Immature natural killer cell (primary cell): ENCODE data around the gene ABHD6. TPM values are rescaled to one million over a fixed set of nuclear protein-coding genes. Genes with fewer than 3 reads are reported as not detected.

Experiments
- DNase-seq, 3 donors: peaks; one replicate each; pipeline ENCODE4 v3.0.0; 2022; ENCODE audit warnings: mixed read lengths in 1 of 3
- H3K27ac Mint-ChIP-seq, 6 donors: one replicate each; pipeline ENCODE4 v1.8.0; 2020; ENCODE audit warnings: mixed read lengths in 6 of 6, mild to moderate bottlenecking in 5 of 6, inconsistent platforms in 4 of 6, moderate library complexity in 3 of 6
- H3K27me3 Mint-ChIP-seq, 3 donors: one replicate each; pipeline ENCODE4 v1.8.0; 2020 to 2021; ENCODE audit warnings: low read depth in 3 of 3, mild to moderate bottlenecking in 3 of 3, mixed read lengths in 3 of 3, moderate library complexity in 3 of 3, inconsistent platforms in 1 of 3
- H3K36me3 Mint-ChIP-seq, 3 donors: one replicate each; pipeline ENCODE4 v1.8.0; 2020; ENCODE audit warnings: mixed read lengths in 3 of 3, inconsistent platforms in 2 of 3, mild to moderate bottlenecking in 2 of 3
- H3K4me1 Mint-ChIP-seq, 2 donors: one replicate each; pipeline ENCODE4 v1.8.0; 2020; ENCODE audit warnings: inconsistent platforms in 2 of 2, mild to moderate bottlenecking in 2 of 2, mixed read lengths in 2 of 2, moderate library complexity in 1 of 2
- H3K4me3 Mint-ChIP-seq, 5 donors: one replicate each; pipeline ENCODE4 v1.8.0; 2020; ENCODE audit warnings: mild to moderate bottlenecking in 5 of 5, mixed read lengths in 5 of 5, inconsistent platforms in 3 of 5, moderate library complexity in 3 of 5
- H3K9me3 Mint-ChIP-seq, 6 donors: one replicate each; pipeline ENCODE4 v1.8.0; 2020; ENCODE audit warnings: mild to moderate bottlenecking in 6 of 6, mixed read lengths in 6 of 6, inconsistent platforms in 4 of 6, moderate library complexity in 3 of 6
- polyA plus RNA-seq, 3 donors: library from polyadenylated mRNA; unstranded; fragments of 300-500 nt; fragmentation: Illumina TruSeq; gene quantifications; one replicate each; pipeline ENCODE4 v1.2.3, GENCODE V29; 2021

Gene ABHD6, protein sequence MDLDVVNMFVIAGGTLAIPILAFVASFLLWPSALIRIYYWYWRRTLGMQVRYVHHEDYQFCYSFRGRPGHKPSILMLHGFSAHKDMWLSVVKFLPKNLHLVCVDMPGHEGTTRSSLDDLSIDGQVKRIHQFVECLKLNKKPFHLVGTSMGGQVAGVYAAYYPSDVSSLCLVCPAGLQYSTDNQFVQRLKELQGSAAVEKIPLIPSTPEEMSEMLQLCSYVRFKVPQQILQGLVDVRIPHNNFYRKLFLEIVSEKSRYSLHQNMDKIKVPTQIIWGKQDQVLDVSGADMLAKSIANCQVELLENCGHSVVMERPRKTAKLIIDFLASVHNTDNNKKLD
- polyA plus RNA-seq = 1 to 10 TPM; 8.5 to 8.7 (median 8.6) TPM

- no peaks in the 10 kb centered on the region for H3K9me3 Mint-ChIP-seq
- peaks cover 13 to 16% of the 10 kb centered on the region in 2 donors for H3K4me1 Mint-ChIP-seq
- peak within 1 kb of the TSS; percentile 71 to 88 (median 82) for H3K27ac Mint-ChIP-seq
- peak; percentile 85 to 87 (median 86) for DNase-seq
- H3K4me3 Mint-ChIP-seq = peak within 1 kb of the TSS; percentile 87 to 95 (median 92)
- H3K27me3 Mint-ChIP-seq = peaks cover 9 to 14% (median 13%) of the 10 kb centered on the region in 3 donors
- no peaks in the 10 kb centered on the region for H3K36me3 Mint-ChIP-seq
Measured at GRCh38 chr3:58237238-58237940, at the start of gene ABHD6. Gene ABHD6, plus strand, starts transcription at chr3:58237792. Its CDS starts 18,795 bp downstream, at chr3:58256587.

DNA sequence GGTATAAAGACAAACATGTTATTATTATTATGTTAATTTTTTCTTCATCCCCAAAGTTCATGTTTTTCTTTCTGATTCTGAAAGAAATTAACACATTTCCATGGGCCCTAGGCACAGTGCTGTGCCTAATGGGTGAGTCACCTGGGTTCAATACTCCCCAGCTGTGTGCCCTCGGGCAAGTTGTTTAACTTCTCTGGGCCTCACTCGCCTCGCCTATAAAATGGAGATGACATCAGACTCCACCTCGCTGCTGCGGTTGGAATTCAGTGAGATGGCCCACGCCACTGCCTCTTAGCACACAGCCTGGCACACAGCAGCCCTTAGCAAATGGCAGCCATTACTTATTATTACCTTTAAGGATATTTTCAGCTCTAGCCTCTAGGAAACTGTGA lies 49.4 kb upstream of the ABHD6 start:
- Mint-ChIP-seq H3K4me3 (no peak overlapping the region), H3K9me3 (no peaks in the 10 kb centered on the region), H3K27ac (no peak overlapping the region), H3K27me3 (peaks cover 0 to 2% (median 0%) of the 10 kb centered on the region in 3 donors), H3K36me3 (no peaks in the 10 kb centered on the region), H3K4me1 (no peaks in the 10 kb centered on the region)
- no peak for DNase-seq

- Mint-ChIP-seq H3K27me3 (peaks cover 0 to 2% (median 0%) of the 10 kb centered on the region in 3 donors), H3K9me3 (no peaks in the 10 kb centered on the region), H3K36me3 (no peaks in the 10 kb centered on the region), H3K4me1 (no peaks in the 10 kb centered on the region), H3K4me3 (no peak overlapping the region), H3K27ac (no peak overlapping the region)
- no peak for DNase-seq
Measured at GRCh38 chr3:58188921-58189451, 48.6 kb upstream of the ABHD6 start.

- Mint-ChIP-seq H3K4me1 (no peaks in the 10 kb centered on the region), H3K9me3 (no peaks in the 10 kb centered on the region), H3K4me3 (no peak overlapping the region), H3K27ac (no peak overlapping the region), H3K27me3 (peaks cover 0 to 2% (median 0%) of the 10 kb centered on the region in 3 donors), H3K36me3 (no peaks in the 10 kb centered on the region)
- DNase-seq = no peak
Measured at GRCh38 chr3:58189691-58190090, 47.9 kb upstream of the ABHD6 start.

DNA sequence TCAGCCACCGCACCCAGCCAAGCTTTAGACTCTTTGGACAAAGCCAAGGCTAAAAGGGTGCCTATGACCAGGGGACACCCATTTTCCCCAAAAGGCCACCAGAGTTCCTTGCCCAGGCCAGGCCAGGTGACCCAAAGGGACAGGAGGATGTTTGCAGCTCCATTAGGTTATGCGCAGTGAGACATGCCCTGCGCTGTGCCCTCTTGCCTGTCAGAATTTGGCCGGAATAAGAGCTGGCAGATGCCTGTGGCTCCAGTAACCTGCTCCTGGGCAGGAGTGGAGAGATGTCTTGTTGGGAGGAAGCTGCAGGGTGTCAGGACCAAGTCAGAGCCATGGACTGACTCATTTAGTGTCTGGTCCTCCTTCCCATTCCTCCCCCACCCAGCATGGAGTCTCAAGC lies 47.3 kb upstream of the ABHD6 start:
- Mint-ChIP-seq H3K27me3 (peaks cover 0 to 2% (median 0%) of the 10 kb centered on the region in 3 donors), H3K4me1 (no peaks in the 10 kb centered on the region), H3K27ac (no peak overlapping the region), H3K9me3 (no peaks in the 10 kb centered on the region), H3K4me3 (no peak overlapping the region), H3K36me3 (no peaks in the 10 kb centered on the region)
- no peak for DNase-seq

DNA sequence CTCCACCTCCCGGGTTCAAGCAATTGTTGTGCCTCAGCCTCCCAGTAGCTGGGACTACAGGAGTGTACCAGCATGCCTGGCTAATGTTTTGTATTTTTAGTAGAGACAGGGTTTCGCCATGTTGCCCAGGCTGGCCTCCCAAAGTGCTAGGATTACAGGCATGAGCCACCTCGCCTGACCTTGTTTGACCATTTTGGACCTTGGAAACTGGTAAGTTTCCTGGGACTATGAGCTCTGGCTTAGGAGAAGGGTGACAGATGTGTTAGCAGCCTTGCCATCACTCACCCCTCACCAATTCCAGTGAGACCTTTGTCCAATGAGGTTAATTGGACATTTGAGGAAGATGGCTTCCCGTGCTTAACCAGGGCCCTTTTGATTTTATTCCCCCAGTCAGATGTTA lies 46.7 kb upstream of the ABHD6 start:
- no peak overlapping the region for H3K4me3 Mint-ChIP-seq
- H3K27me3 Mint-ChIP-seq = peaks cover 0 to 3% (median 0%) of the 10 kb centered on the region in 3 donors
- no peaks in the 10 kb centered on the region for H3K36me3 Mint-ChIP-seq
- no peaks in the 10 kb centered on the region for H3K4me1 Mint-ChIP-seq
- no peak overlapping the region for H3K27ac Mint-ChIP-seq
- H3K9me3 Mint-ChIP-seq = no peaks in the 10 kb centered on the region
- DNase-seq = no peak

DNA sequence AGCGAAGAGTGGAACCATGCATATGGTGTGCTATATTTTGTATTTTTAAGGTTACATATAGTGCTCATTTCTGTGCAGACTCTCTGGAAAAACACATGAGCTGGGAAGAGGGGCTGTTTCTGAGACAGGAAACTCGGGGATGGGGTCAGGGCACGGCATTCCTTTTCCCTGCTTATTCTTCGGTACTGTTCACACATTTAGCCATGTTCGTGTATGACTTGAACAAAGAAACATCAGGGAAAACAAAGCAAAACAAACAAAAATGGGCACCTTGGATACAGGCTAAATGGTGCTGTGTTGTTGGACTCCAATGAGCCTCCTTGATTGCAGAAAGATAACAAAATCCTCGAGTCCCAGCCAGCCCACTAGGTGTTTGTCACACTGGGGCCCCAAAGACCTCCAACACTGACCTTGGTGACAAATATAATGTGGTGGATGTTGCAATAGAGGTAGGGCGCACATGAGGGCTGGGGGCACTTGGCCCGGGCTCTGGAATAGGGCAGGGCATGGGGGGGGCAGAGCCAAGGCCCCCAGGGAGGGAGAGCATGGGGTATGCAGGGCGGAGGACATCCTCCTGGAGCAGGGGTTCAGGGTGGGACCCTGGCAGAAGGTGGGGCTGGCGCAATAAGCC lies 46.1 kb upstream of the ABHD6 start:
- Mint-ChIP-seq H3K36me3 (no peaks in the 10 kb centered on the region), H3K27ac (no peak overlapping the region), H3K9me3 (no peaks in the 10 kb centered on the region), H3K27me3 (peaks cover 0 to 4% (median 0%) of the 10 kb centered on the region in 3 donors), H3K4me1 (no peaks in the 10 kb centered on the region), H3K4me3 (no peak overlapping the region)
- no peak for DNase-seq

- H3K36me3 Mint-ChIP-seq = no peaks in the 10 kb centered on the region
- H3K4me1 Mint-ChIP-seq = no peaks in the 10 kb centered on the region
- no peak overlapping the region for H3K27ac Mint-ChIP-seq
- H3K27me3 Mint-ChIP-seq = peaks cover 0 to 6% (median 0%) of the 10 kb centered on the region in 3 donors
- H3K4me3 Mint-ChIP-seq = no peak overlapping the region
- H3K9me3 Mint-ChIP-seq = no peaks in the 10 kb centered on the region
- DNase-seq = no peak
Measured at GRCh38 chr3:58192069-58192468, 45.5 kb upstream of the ABHD6 start.

- H3K4me3 Mint-ChIP-seq = no peak overlapping the region
- H3K36me3 Mint-ChIP-seq = no peaks in the 10 kb centered on the region
- DNase-seq = no peak
- H3K27ac Mint-ChIP-seq = no peak overlapping the region
- H3K9me3 Mint-ChIP-seq = no peaks in the 10 kb centered on the region
- no peaks in the 10 kb centered on the region for H3K4me1 Mint-ChIP-seq
- H3K27me3 Mint-ChIP-seq = peaks cover 0 to 4% (median 0%) of the 10 kb centered on the region in 3 donors
Measured at GRCh38 chr3:58193682-58194407, 43.7 kb upstream of the ABHD6 start.

DNA sequence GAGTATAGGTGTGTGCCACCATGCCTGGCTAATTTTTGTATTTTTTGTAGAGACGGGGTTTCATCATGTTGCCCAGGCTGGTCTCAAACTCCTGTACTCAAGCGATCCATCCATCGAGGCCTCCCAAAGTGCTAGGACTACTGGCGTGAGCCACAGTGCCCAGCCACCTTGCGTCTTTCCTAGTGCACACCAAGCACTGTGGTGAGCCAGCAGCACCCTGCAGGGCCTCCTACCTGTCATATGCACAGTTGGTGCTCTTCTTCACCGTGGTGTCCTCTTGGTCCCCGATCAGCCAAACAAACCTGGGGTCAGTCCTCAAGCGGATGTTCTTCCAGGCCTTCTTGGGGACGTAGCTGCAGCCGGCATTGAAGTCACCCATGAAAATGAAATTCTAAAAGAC lies 40.0 kb upstream of the ABHD6 start:
- Mint-ChIP-seq H3K27ac (no peak overlapping the region), H3K36me3 (no peaks in the 10 kb centered on the region), H3K9me3 (no peaks in the 10 kb centered on the region), H3K4me1 (peaks cover 4 to 11% of the 10 kb centered on the region in 2 donors), H3K4me3 (no peak overlapping the region), H3K27me3 (peaks cover 0 to 6% (median 2%) of the 10 kb centered on the region in 3 donors)
- no peak for DNase-seq

DNA sequence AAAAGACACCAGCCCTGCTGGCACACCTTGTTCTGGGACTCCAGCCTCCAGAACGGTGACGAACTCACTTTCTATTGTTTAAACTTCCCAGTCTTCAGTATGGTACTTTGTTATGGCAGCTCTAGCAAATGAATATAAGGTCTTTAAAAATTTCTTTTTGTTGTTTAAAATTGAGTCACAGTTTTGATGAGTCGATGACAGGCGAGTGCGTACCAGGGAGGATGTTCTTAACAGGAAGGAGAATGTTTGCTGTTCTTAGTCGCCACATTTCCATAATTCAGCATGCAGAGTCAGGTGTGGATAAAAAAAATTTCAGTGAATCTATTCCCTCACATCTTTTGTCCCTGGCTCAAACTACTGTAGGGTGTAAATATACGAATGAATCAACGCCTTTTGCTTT lies 39.2 kb upstream of the ABHD6 start:
- no peak for DNase-seq
- Mint-ChIP-seq H3K9me3 (no peaks in the 10 kb centered on the region), H3K27me3 (peaks cover 0 to 11% (median 2%) of the 10 kb centered on the region in 3 donors), H3K4me1 (peaks cover 6 to 11% of the 10 kb centered on the region in 2 donors), H3K4me3 (no peak overlapping the region), H3K27ac (no peak overlapping the region), H3K36me3 (no peaks in the 10 kb centered on the region)

GRCh38 chr3:58198804-58199203 lies 38.8 kb upstream of the ABHD6 start:
- H3K4me3 Mint-ChIP-seq = no peak overlapping the region
- H3K4me1 Mint-ChIP-seq = peaks cover 6 to 11% of the 10 kb centered on the region in 2 donors
- no peaks in the 10 kb centered on the region for H3K36me3 Mint-ChIP-seq
- peaks cover 0 to 12% (median 2%) of the 10 kb centered on the region in 3 donors for H3K27me3 Mint-ChIP-seq
- H3K27ac Mint-ChIP-seq = no peak overlapping the region
- DNase-seq = no peak
- H3K9me3 Mint-ChIP-seq = no peaks in the 10 kb centered on the region

DNA sequence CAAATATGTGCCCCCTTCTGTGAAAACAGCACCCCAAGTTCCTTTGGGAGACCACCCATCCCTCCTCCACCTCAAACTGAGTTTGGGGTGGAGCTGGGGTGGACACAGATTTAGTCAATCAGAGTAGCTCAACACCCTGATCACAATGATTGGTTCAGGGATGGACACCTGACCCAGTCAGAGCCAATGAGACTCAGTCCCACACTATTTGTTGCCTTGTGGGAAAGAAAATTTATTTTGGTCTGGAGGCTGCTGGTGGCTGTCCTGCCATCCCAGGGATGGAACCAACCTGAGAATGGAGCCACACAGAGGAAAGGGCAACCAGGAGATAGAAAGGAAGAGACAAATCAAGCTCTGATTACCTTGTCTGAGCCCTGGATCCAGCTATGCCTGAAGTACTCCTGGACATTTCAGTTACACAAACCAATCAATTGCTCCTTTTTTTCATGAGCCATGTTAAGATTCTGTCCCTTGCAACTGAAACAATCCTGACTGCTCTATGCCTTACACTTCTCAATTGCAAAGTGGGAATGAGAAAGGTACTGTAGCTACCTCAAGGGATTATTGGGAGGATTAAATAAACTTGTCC lies 37.4 kb upstream of the ABHD6 start:
- Mint-ChIP-seq H3K4me3 (no peak overlapping the region), H3K4me1 (peaks cover 6 to 11% of the 10 kb centered on the region in 2 donors), H3K27ac (no peak overlapping the region), H3K36me3 (no peaks in the 10 kb centered on the region), H3K9me3 (no peaks in the 10 kb centered on the region), H3K27me3 (peaks cover 0 to 13% (median 2%) of the 10 kb centered on the region in 3 donors)
- no peak for DNase-seq
